Measurements from ENCODE around the gene RBMS3.

DNA sequence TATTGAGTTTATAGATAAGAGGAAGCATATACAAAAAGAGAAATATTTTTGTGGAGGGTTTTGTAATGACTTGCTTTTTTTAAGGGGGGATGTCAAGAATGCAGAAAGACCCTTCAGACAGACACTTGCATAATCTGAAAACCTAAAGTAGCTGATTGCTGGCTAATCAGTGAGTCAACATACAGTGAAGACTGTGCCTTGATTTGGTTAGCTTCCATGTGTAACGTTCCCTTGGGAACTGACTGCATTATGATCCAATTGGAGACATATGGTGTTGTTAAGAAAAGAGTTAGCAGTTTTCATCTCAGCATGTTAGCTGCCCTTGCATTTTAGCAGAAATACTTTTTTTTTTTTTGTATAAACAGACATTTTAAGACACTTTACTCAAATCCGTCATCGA lies 483.2 kb downstream of the RBMS3 start:
- no peak for TF ChIP-seq JUND (IDR thresholded peaks at IDR 0.05; ENCODE audit: low read length)
- TF ChIP-seq CTCF (IDR thresholded peaks at IDR 0.05; ENCODE audit: control extremely low read depth in 1 of 3, insufficient read depth in 1 of 3, low read depth in 1 of 3, low read length in 3 of 3), result no peak
- no peak for TF ChIP-seq POLR2AphosphoS5 (IDR thresholded peaks at IDR 0.05; ENCODE audit: low read depth, low read length)
